ENCODE measurements around the gene WT1. TPM values are rescaled to one million over a fixed set of nuclear protein-coding genes. Genes with fewer than 3 reads are reported as not detected.

The WT1 gene
- total and polyA plus RNA-seq, 2 of the 4 experiments (the other 2 are of a cell fraction): not detected

- TF ChIP-seq CEBPB (IDR thresholded peaks at IDR 0.05; ENCODE audit: low read depth, low read length) (no peak), FOS (IDR thresholded peaks at IDR 0.05; ENCODE audit: low read depth, low read length) (no peak), CHD1 (IDR thresholded peaks at IDR 0.05; ENCODE audit: low read depth, low read length) (no peak), CTCF (conservative IDR thresholded peaks at IDR 0.05; ENCODE audit: low read depth, low read length) (no peak), NFE2L2 (IDR thresholded peaks at IDR 0.05; ENCODE audit: low read depth, low read length) (no peak), SMC3 (IDR thresholded peaks at IDR 0.05; ENCODE audit: low read depth, low read length) (no peak)
Observed at GRCh38 chr11:32392840-32393239, 42.5 kb downstream of the WT1 start.

More at GRCh38 chr11:32392840-32393239, 42.5 kb downstream of the WT1 start:
- Histone ChIP-seq H3K36me3 (ENCODE audit: control insufficient read depth, insufficient read depth, low read length) (no peaks in the 10 kb centered on the region), H2BK120ac (ENCODE audit: low read depth, low read length) (no peak overlapping the region), H2BK5ac (ENCODE audit: low read depth, low read length, poor library complexity, severe bottlenecking) (no peak overlapping the region), H4K8ac (ENCODE audit: low read depth in 2 of 2, low read length in 2 of 2) (no peak overlapping the region), H3K27ac (ENCODE audit: insufficient read depth, low read length) (no peak overlapping the region), H4K20me1 (ENCODE audit: insufficient read depth, low read length) (no peaks in the 10 kb centered on the region), H3K4me3 (ENCODE audit: insufficient read depth, low read depth, low read length) (no peak overlapping the region), H3K4ac (ENCODE audit: low read depth, low read length) (no peak overlapping the region), H3K18ac (ENCODE audit: low read depth, low read length) (no peak overlapping the region), H2AK9ac (replicated peaks; ENCODE audit: low read depth, low read length, poor library complexity) (no peak overlapping the region), H3K79me1 (ENCODE audit: low read depth in 1 of 2, low read length in 2 of 2) (no peaks in the 10 kb centered on the region), H4K5ac (ENCODE audit: low read depth, low read length) (no peak overlapping the region), H3K14ac (replicated peaks; ENCODE audit: low read depth, low read length) (no peak overlapping the region), H2BK15ac (ENCODE audit: low read depth, low read length) (no peak overlapping the region), H2BK20ac (ENCODE audit: low read depth, low read length) (no peak overlapping the region), H3K4me2 (ENCODE audit: low read depth, low read length) (no peak overlapping the region), H4K91ac (ENCODE audit: insufficient read depth, low read depth, low read length) (no peak overlapping the region), H3K9ac (ENCODE audit: low read depth, low read length) (no peak overlapping the region), H2AFZ (replicated peaks; ENCODE audit: low read length, poor library complexity) (no peak overlapping the region), H3K9me1 (ENCODE audit: insufficient read depth, low read length) (no peaks in the 10 kb centered on the region), H3K23ac (ENCODE audit: low read depth, low read length) (no peak overlapping the region), H2AK5ac (ENCODE audit: low read depth, low read length) (no peak overlapping the region), H3K4me1 (ENCODE audit: control insufficient read depth, insufficient read depth, low read length) (no peaks in the 10 kb centered on the region), H3K56ac (ENCODE audit: extremely low read depth, insufficient read depth, low read length) (no peak overlapping the region), H3K27me3 (ENCODE audit: control insufficient read depth, insufficient read depth, low read length) (peaks cover 4% of the 10 kb centered on the region), H3K9me3 (ENCODE audit: control insufficient read depth, insufficient read depth, low read length) (no peaks in the 10 kb centered on the region)
- WGBS, 2 experiments (ENCODE audit: extremely low coverage in 2 of 2, insufficient read length in 1 of 2): no CpG with 5 or more reads among the region's 2 CpGs
- in situ Hi-C loops (cut with MboI; ENCODE audit: low sequenced_read_pairs): no loop called here
- intact Hi-C loops (cut with micrococcal nuclease): no loop called here
- ATAC-seq (ENCODE audit: low read depth) (no peak), DNase-seq (no peak)
- no TSS peak for BruUV-seq (replicated peaks)
- CTCF ChIA-PET: no interaction called here
- POLR2A ChIA-PET (ENCODE audit: unreplicated experiment): no interaction called here
- dilution Hi-C loops (cut with HindIII; ENCODE audit: low sequenced_read_pairs, unreplicated experiment): no loop called here
